Activated B cell treated with CpG ODN at 0.5 μM for 24 hours (primary cell): ENCODE results near the gene IL13RA1. TPM values are rescaled to one million over a fixed set of nuclear protein-coding genes. Genes with fewer than 3 reads are reported as not detected.

Experiments
- ATAC-seq: fragments of 200-7000 bp; cut with Tn5 transposase; one replicate; pipeline ENCODE4 v1.10.0; 2021; ENCODE audit warnings: low read depth, mild to moderate bottlenecking, moderate library complexity
- CTCF ChIA-PET: fragments of 350-600 bp; sonication (Branson Sonifier 250); formaldehyde crosslinking; loops from one replicate; lab custom pipeline; 2021; ENCODE audit warnings: antibody characterized with exemption; lab: Charles Lee
- POLR2A ChIA-PET: fragments of 350-600 bp; sonication (Branson Sonifier 250); formaldehyde crosslinking; loops from one replicate; lab custom pipeline; 2021; ENCODE audit warnings: antibody characterized with exemption; lab: Charles Lee
- DNase-seq: peaks from one replicate; pipeline ENCODE4 v3.0.0; 2022
- H3K27ac Mint-ChIP-seq: one replicate; pipeline ENCODE4 v1.8.0; 2020; ENCODE audit warnings: mixed read lengths
- H3K27me3 Mint-ChIP-seq: one replicate; pipeline ENCODE4 v1.8.0; 2021; ENCODE audit warnings: mixed read lengths
- H3K36me3 Mint-ChIP-seq: one replicate; pipeline ENCODE4 v1.8.0; 2021; ENCODE audit warnings: low read depth, mixed read lengths
- H3K4me1 Mint-ChIP-seq: one replicate; pipeline ENCODE4 v1.8.0; 2021; ENCODE audit warnings: mixed read lengths
- H3K4me3 Mint-ChIP-seq: one replicate; pipeline ENCODE4 v1.8.0; 2020; ENCODE audit warnings: mild to moderate bottlenecking, mixed read lengths
- H3K9me3 Mint-ChIP-seq: one replicate; pipeline ENCODE4 v1.8.0; 2020; ENCODE audit warnings: mixed read lengths
- CTCF ChIP-seq: fragments of 200-600 bp; IDR thresholded peaks from one replicate; pipeline ENCODE4 v1.8.0; 2022; ENCODE audit warnings: antibody characterized with exemption, mild to moderate bottlenecking
- intact Hi-C: fragments of 100-400 bp; cut with micrococcal nuclease; formaldehyde crosslinking; loops from one replicate; pipeline ENCODE4 v1.15.1; 2024
- total RNA-seq: library from RNA; stranded (reverse); gene quantifications from 2 replicates; pipeline ENCODE4 v1.2.3, GENCODE V29; 2022

IL13RA1 gene
- total RNA-seq, 1 donor from 2014 or later: 15.0 TPM

DNA sequence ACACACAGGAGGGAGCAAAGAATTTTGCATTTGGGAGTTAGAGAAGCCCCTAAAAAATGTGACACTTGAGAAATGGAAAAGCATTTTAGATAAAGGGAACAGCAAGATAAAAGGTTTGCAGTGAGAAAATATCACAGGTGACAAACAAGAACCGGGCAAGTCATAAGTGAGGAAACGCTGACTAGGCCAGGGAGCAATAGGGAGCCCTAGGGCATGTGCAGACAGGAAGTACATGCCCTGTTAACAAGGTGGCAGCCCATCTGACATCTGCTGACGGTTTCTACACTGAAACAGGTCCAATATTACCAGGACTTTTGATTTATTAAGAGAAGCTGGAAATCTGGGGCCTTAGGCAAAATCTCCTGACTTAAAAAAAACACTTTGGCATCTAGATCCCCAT, 4.0 kb upstream of the IL13RA1 start:
- DNase-seq (no peak), ATAC-seq (no peak)
- Mint-ChIP-seq H3K36me3 (no peaks in the 10 kb centered on the region), H3K4me1 (peaks cover 75% of the 10 kb centered on the region), H3K4me3 (peak overlapping the region; percentile 69), H3K27me3 (no peaks in the 10 kb centered on the region), H3K9me3 (no peaks in the 10 kb centered on the region), H3K27ac (peak overlapping the region; percentile 83)
- POLR2A ChIA-PET: no interaction called here
- TF ChIP-seq CTCF: no peak
- CTCF ChIA-PET: no interaction called here
- intact Hi-C loops: no loop called here

DNA sequence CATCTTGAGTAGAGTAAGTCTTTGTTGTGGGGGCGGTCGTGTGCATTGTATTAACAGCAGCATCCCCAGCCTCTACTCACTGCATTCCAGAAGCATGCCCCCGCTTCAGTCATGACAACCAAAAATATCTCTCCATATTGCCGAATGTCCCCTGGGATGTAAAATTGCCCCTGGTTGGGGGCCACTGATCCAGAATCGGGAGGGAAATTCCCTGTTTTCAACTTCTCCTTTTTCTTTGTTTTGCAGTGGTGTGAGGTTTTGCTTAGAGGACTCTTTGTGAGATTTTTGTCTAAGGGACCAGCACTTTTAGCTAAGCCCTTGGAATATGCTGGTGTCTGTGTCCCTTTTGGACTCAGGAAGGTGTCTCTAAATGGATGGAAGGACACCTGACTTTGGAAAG, 3.0 kb upstream of the IL13RA1 start:
- Mint-ChIP-seq H3K4me1 (peaks cover 75% of the 10 kb centered on the region), H3K27me3 (no peaks in the 10 kb centered on the region), H3K27ac (peak overlapping the region; percentile 83), H3K36me3 (no peaks in the 10 kb centered on the region), H3K4me3 (peak overlapping the region; percentile 69), H3K9me3 (no peaks in the 10 kb centered on the region)
- ATAC-seq (peak; percentile 61), DNase-seq (peak; percentile 18)
- TF ChIP-seq CTCF: no peak
- ChIA-PET CTCF (no interaction called here), POLR2A (no interaction called here)
- intact Hi-C loops: loop anchor here (1.0 kb wide), 1 partner anchor 28 kb away; no protein-coding TSS in a partner anchor

- ATAC-seq (peak; percentile 13), DNase-seq (no peak)
- ChIA-PET CTCF (no interaction called here), POLR2A (no interaction called here)
- H3K4me1 Mint-ChIP-seq: peaks cover 74% of the 10 kb centered on the region
- no peaks in the 10 kb centered on the region for H3K36me3 Mint-ChIP-seq
- intact Hi-C loops: loop anchor here (1.0 kb wide), 1 partner anchor 28 kb away; no protein-coding TSS in a partner anchor
- no peak for TF ChIP-seq CTCF
- H3K27ac Mint-ChIP-seq: peak overlapping the region; percentile 83
- H3K4me3 Mint-ChIP-seq: peak overlapping the region; percentile 69
- H3K27me3 Mint-ChIP-seq: no peaks in the 10 kb centered on the region
- no peaks in the 10 kb centered on the region for H3K9me3 Mint-ChIP-seq
Measured at GRCh38 chrX:118724775-118725174, 2.6 kb upstream of the IL13RA1 start.

DNA sequence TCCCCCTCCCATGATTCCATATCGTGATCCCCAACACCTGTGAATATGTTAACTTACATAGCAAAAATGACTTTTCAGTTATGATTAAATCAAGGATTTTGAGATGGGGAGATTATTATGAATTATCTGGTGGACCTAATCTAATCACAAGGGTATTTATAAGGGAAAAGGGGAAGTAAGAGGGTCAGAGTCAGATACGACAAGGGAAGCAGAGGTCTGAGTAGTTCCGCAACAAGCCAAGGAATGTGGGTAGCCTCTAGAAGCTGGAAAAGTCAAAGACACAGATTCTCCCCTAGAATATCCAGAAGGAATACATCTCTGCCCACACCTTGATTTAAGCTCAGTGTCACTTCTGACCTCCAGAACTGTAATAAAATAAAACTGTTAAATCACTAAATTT, 1.0 kb upstream of the IL13RA1 start:
- Mint-ChIP-seq H3K4me3 (peak overlapping the region; percentile 65), H3K27ac (no peak overlapping the region), H3K4me1 (peaks cover 74% of the 10 kb centered on the region), H3K27me3 (no peaks in the 10 kb centered on the region), H3K36me3 (no peaks in the 10 kb centered on the region), H3K9me3 (no peaks in the 10 kb centered on the region)
- ChIA-PET CTCF (no interaction called here), POLR2A (no interaction called here)
- DNase-seq (no peak), ATAC-seq (no peak)
- no peak for TF ChIP-seq CTCF
- intact Hi-C loops: loop anchor here (2.0 kb wide), 1 partner anchor 44 kb away; no protein-coding TSS in a partner anchor

DNA sequence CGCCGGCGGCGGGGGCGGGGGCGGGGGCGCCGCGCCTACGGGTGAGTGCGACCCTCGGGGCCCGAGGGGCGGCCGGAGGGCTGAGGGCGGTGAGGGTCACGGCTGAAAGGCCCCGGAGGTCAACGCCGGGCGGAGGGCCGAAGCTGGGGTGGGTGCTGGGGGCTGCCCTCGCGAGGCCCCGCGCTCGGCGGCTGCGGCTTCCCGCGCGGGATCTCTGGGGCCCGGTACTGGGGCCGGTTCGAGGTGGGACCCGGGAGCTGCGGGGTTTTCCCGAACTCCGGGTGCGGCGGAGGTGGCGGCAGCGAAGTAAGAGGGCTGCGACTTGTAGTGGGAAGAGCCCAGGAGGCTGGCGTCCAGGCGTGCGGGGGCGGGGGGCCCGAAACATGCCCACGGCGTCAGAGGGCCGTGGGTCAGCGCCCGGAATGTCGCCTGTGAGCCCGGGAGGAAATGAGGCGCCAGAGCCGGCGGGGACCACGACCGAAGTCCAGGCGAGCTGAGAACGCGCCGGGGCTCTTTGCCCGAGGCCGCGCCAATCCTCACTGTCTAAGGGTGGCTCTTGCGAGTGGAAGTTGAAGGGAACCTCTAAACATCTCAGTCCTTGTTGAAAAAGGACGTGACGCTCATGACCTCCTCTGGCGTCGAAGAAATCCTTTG, 407 bp downstream of the IL13RA1 start:
- ChIA-PET CTCF (no interaction called here), POLR2A (interaction anchor here (0.6 kb wide), 1 partner anchor 26 kb away, joined by 3 read pairs; no protein-coding TSS in a partner anchor)
- peak overlapping the region; percentile 35 for H3K27ac Mint-ChIP-seq
- peak overlapping the region; percentile 81 for H3K4me3 Mint-ChIP-seq
- TF ChIP-seq CTCF: no peak
- no peaks in the 10 kb centered on the region for H3K36me3 Mint-ChIP-seq
- no peak for DNase-seq
- H3K27me3 Mint-ChIP-seq: no peaks in the 10 kb centered on the region
- intact Hi-C loops: loop anchor here (1.0 to 2.0 kb wide), 2 partner anchors 10 to 45 kb away; no protein-coding TSS in a partner anchor
- no peaks in the 10 kb centered on the region for H3K9me3 Mint-ChIP-seq
- peaks cover 69% of the 10 kb centered on the region for H3K4me1 Mint-ChIP-seq
- peak; percentile 3 for ATAC-seq
